Hepatocyte (in vitro differentiated cells): ENCODE measurements around the gene ARVCF. TPM values are rescaled to one million over a fixed set of nuclear protein-coding genes. Genes with fewer than 3 reads are reported as not detected.

Source experiments
- DNase-seq: peaks from one replicate; pipeline ENCODE4 v3.0.0-alpha.2; 2016; ENCODE audit warnings: low spot score
- H2AFZ ChIP-seq: fragments of 200-600 bp; sonication (generic); 2 replicates; pipeline ENCODE4 v1.6.0; 2016; ENCODE audit warnings: antibody characterized with exemption, mild to moderate bottlenecking
- H3K27ac ChIP-seq: fragments of 200-600 bp; sonication (generic); 2 replicates; pipeline ENCODE4 v1.5.1; 2016; ENCODE audit warnings: mild to moderate bottlenecking
- H3K27me3 ChIP-seq: fragments of 200-600 bp; sonication (generic); 2 replicates; pipeline ENCODE4 v1.6.1; 2016
- H3K36me3 ChIP-seq: fragments of 200-600 bp; sonication (generic); replicated peaks from 2 replicates; pipeline ENCODE4 v1.5.1; 2016; ENCODE audit warnings: low read depth; ENCODE audit not compliant: insufficient read depth
- H3K4me1 ChIP-seq: fragments of 200-600 bp; sonication (generic); 2 replicates; pipeline ENCODE4 v1.5.1; 2016; ENCODE audit warnings: mild to moderate bottlenecking, moderate library complexity; ENCODE audit not compliant: insufficient read depth
- H3K4me2 ChIP-seq: fragments of 200-600 bp; sonication (generic); 2 replicates; pipeline ENCODE4 v1.6.0; 2016
- H3K4me3 ChIP-seq: fragments of 200-600 bp; sonication (generic); 2 replicates; pipeline ENCODE4 v1.5.1; 2016; ENCODE audit warnings: mild to moderate bottlenecking
- H3K79me2 ChIP-seq: fragments of 200-600 bp; sonication (generic); 2 replicates; pipeline ENCODE4 v1.6.0; 2017; ENCODE audit warnings: mild to moderate bottlenecking
- H3K9me2 ChIP-seq: fragments of 200-600 bp; sonication (generic); replicated peaks from 2 replicates; pipeline ENCODE4 v1.6.0; 2017; ENCODE audit warnings: mild to moderate bottlenecking; ENCODE audit not compliant: insufficient read depth
- H3K9me3 ChIP-seq: fragments of 200-600 bp; sonication (generic); 2 replicates; pipeline ENCODE4 v1.5.1; 2016; ENCODE audit warnings: low read depth, mild to moderate bottlenecking
- H4K20me1 ChIP-seq: fragments of 200-600 bp; sonication (generic); 2 replicates; pipeline ENCODE4 v1.6.0; 2016; ENCODE audit warnings: mild to moderate bottlenecking; ENCODE audit not compliant: insufficient read depth, poor library complexity, severe bottlenecking
- EZH2 ChIP-seq: fragments of 200-600 bp; sonication (generic); IDR thresholded peaks from 2 replicates; pipeline ENCODE4 v1.6.1; 2016; ENCODE audit warnings: antibody characterized with exemption, mild to moderate bottlenecking, borderline replicate concordance
- EZH2phosphoT487 ChIP-seq: fragments of 200-600 bp; sonication (generic); IDR thresholded peaks from one replicate; pipeline ENCODE4 v1.6.1; 2018; ENCODE audit warnings: antibody characterized with exemption, mild to moderate bottlenecking, low read depth, moderate library complexity; ENCODE audit not compliant: unreplicated experiment, severe bottlenecking
- WGBS: methylation state at CpG from one replicate; pipeline ENCODE4 v1.1.6; 2016; ENCODE audit warnings: low lambda C conversion rate; ENCODE audit errors: missing lambda C conversion rate; 5-methylcytosine and 5-hydroxymethylcytosine counted together
- polyA plus RNA-seq: library from polyadenylated mRNA; unstranded; fragments of >200 nt; fragmentation: Nextera tagmentation; extraction: Ambion mirVana; gene quantifications from 2 replicates; pipeline ENCODE4 v1.2.1, GENCODE V29; 2016
- total RNA-seq: library from RNA; depleted of rRNA; stranded (reverse); fragments of >200 nt; gene quantifications from 2 replicates; pipeline ENCODE4 v1.2.3, GENCODE V29; 2014
- TF ChIP-seq, protein P1 (sequence below): fragments of 200-600 bp; sonication (generic); IDR thresholded peaks from 2 replicates; pipeline ENCODE4 v1.5.1; 2016; ENCODE audit warnings: antibody characterized with exemption, mild to moderate bottlenecking; ENCODE audit not compliant: poor library complexity

The ARVCF gene
- total and polyA plus RNA-seq, 2 experiments from 2014 or later = 23.8 to 32.5 TPM

DNA sequence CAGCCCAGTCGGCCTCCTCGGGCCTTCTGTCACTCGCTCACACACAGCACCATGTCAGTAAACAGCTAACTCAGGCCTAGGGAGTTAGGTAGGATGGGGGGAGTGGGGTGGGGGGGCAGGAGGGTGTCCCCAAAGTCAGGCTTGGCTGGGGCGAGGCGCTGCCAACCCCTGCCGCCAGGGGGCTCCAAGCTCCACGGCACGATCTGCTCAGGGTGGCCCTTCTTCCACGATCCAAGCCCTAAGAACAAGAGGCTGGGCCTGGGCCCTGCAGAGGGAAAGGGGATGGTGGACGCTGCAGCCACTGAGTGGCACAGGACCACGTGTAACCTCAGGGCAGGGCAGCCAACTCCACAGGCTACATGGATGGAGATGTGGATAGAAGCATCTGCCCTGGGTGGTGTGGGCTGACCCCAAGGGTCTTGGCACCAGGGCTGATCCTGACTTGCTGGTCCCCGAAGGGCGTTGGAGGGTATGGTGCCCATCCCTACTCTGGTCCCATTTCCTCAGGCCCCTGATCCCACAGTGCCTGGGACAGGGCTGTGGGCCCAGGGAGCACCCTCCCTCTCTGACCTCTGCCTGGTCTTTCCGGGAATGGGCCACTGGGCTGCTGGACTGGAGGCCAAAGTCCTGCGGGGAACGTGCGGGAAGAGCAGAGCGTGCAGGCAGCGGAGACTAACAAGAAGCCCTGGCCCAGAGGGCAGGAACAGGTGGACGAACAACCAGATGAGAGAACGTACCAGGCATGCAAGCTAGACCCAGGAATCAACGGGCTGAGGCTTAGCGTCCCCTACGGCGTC lies 45.9 kb downstream of the ARVCF start:
- Histone ChIP-seq H3K27ac (no peak overlapping the region), H3K4me3 (no peak overlapping the region), H3K27me3 (no peaks in the 10 kb centered on the region), H3K9me3 (no peaks in the 10 kb centered on the region), H3K4me1 (no peaks in the 10 kb centered on the region), H4K20me1 (no peaks in the 10 kb centered on the region), H3K79me2 (no peaks in the 10 kb centered on the region), H3K4me2 (no peak overlapping the region), H3K9me2 (no peaks in the 10 kb centered on the region), H3K36me3 (no peaks in the 10 kb centered on the region), H2AFZ (no peak overlapping the region)
- 82% methylated on average over 16 of the region's 25 CpGs for WGBS
- peak; percentile 74 for DNase-seq
- TF ChIP-seq, protein P1, sequence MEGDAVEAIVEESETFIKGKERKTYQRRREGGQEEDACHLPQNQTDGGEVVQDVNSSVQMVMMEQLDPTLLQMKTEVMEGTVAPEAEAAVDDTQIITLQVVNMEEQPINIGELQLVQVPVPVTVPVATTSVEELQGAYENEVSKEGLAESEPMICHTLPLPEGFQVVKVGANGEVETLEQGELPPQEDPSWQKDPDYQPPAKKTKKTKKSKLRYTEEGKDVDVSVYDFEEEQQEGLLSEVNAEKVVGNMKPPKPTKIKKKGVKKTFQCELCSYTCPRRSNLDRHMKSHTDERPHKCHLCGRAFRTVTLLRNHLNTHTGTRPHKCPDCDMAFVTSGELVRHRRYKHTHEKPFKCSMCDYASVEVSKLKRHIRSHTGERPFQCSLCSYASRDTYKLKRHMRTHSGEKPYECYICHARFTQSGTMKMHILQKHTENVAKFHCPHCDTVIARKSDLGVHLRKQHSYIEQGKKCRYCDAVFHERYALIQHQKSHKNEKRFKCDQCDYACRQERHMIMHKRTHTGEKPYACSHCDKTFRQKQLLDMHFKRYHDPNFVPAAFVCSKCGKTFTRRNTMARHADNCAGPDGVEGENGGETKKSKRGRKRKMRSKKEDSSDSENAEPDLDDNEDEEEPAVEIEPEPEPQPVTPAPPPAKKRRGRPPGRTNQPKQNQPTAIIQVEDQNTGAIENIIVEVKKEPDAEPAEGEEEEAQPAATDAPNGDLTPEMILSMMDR = peak; percentile 90
- no peak for TF ChIP-seq EZH2

DNA sequence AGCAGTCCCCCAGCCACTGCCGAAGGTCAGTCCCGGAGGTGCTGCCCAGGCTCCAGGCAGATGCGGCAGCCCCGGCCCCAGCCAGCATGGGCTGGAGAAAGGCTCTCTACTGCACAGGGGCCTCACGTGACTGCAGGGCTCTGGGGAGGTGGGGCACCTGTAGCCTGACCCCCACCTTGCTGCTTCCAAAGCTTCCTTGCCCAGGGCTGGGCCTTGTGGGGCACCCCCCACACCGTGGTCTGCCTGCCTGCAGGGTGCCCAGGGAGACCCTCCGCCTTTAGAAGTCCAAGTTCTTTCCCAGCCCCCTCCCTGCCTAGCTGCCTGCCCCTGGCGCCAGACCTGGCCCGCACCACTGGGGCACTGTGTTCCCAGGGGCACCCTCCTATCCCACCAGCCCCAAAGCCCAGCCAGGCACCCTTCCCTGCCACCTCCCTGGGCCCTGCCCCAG lies 46.6 kb downstream of the ARVCF start:
- Histone ChIP-seq H3K9me2 (no peaks in the 10 kb centered on the region), H3K4me3 (no peak overlapping the region), H3K4me2 (no peak overlapping the region), H3K36me3 (no peaks in the 10 kb centered on the region), H3K9me3 (no peaks in the 10 kb centered on the region), H2AFZ (no peak overlapping the region), H3K27me3 (no peaks in the 10 kb centered on the region), H3K79me2 (no peaks in the 10 kb centered on the region), H3K4me1 (no peaks in the 10 kb centered on the region), H4K20me1 (no peaks in the 10 kb centered on the region), H3K27ac (no peak overlapping the region)
- DNase-seq = no peak
- no peak for TF ChIP-seq EZH2
- TF ChIP-seq EZH2phosphoT487 = no peak
- TF ChIP-seq, protein P1 = no peak
- WGBS = 85% methylated on average over 9 of the region's 9 CpGs

DNA sequence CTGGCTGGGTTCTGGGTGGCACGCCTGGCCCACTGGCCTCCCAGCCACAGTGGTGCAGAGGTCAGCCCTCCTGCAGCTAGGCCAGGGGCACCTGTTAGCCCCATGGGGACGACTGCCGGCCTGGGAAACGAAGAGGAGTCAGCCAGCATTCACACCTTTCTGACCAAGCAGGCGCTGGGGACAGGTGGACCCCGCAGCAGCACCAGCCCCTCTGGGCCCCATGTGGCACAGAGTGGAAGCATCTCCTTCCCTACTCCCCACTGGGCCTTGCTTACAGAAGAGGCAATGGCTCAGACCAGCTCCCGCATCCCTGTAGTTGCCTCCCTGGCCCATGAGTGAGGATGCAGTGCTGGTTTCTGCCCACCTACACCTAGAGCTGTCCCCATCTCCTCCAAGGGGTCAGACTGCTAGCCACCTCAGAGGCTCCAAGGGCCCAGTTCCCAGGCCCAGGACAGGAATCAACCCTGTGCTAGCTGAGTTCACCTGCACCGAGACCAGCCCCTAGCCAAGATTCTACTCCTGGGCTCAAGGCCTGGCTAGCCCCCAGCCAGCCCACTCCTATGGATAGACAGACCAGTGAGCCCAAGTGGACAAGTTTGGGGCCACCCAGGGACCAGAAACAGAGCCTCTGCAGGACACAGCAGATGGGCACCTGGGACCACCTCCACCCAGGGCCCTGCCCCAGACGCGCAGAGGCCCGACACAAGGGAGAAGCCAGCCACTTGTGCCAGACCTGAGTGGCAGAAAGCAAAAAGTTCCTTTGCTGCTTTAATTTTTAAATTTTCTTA lies 47.3 kb downstream of the ARVCF start:
- Histone ChIP-seq H3K9me2 (no peaks in the 10 kb centered on the region), H3K27me3 (no peaks in the 10 kb centered on the region), H3K4me3 (no peak overlapping the region), H3K9me3 (no peaks in the 10 kb centered on the region), H4K20me1 (no peaks in the 10 kb centered on the region), H3K27ac (no peak overlapping the region), H3K4me2 (no peak overlapping the region), H3K79me2 (peaks cover 6% of the 10 kb centered on the region), H3K36me3 (no peaks in the 10 kb centered on the region), H2AFZ (no peak overlapping the region), H3K4me1 (peaks cover 3% of the 10 kb centered on the region)
- WGBS = 96% methylated on average over 11 of the region's 11 CpGs
- TF ChIP-seq EZH2phosphoT487 (no peak), EZH2 (no peak)
- TF ChIP-seq, protein P1 = no peak
- no peak for DNase-seq
